ENCODE measurements around the gene PDE12.
A peak's percentile ranks its signal among the peaks of the same experiment; 100 is the strongest.

Gene PDE12

DNA sequence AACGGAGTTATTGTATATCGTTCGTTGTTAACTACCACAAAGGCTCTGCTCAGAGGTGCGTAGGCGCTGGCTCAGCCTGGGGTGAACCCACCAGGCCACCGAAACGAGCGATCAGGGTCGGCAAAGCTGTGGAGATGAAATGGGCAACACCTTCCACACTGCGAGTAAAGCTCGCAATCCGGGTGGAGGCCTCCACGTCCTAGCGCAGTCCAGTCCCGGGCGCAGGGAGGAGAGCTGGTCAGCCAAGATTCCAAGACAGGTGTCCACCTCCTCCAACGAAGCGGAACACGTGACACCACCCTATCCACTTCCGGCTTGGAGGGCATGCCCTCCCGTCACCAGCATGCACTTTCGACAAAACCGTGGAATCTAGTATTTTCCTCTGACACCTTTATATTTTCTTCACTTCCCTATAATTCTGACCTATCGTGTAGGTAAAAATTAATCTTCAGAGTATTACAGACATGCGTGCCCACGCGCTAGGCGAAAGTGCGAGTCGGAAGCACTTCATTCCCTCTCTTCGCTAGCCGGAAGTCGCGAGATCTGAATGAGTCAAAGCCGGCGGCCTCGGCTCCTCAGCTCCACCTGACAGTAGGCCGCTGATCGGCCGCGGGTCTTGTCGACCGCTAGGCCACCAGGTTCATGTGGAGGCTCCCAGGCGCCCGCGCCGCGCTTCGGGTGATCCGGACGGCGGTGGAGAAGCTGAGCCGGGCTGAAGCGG is at the start of gene PDE12:
TSS of gene PDE12 (plus strand) at position 537 of the 721 bp plus-strand sequence. CDS start at position 643, 106 bp downstream.
- DNase-seq (ENCODE audit: low read depth in 2 of 2) = peak; percentile 79

DNA sequence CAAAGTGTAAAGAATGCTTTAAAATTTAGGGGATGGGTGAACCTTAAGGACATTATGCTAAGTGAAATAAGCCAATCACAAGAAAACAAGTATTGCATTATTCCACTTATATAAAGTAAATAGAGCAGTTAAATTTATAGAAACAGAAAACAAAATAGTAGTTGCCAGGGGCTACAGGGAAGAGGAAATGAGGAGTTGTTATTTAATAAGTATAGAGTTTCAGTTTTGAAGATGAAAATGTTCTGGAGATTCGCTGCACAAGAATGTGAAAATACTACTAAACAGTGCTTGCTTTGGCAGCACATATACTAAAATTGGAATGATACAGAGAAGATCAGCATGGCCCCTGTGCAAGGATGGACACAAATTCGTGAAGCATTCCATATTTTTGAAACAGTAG is 43.9 kb upstream of the PDE12 start:
- DNase-seq (ENCODE audit: low read depth in 2 of 2) = no peak

GRCh38 chr3:57518276-57518915 is 37.7 kb upstream of the PDE12 start:
- no peak for DNase-seq (ENCODE audit: low read depth in 2 of 2)

- DNase-seq (ENCODE audit: low read depth in 2 of 2) = no peak
Observed at GRCh38 chr3:57530071-57530608, 25.9 kb upstream of the PDE12 start.

DNA sequence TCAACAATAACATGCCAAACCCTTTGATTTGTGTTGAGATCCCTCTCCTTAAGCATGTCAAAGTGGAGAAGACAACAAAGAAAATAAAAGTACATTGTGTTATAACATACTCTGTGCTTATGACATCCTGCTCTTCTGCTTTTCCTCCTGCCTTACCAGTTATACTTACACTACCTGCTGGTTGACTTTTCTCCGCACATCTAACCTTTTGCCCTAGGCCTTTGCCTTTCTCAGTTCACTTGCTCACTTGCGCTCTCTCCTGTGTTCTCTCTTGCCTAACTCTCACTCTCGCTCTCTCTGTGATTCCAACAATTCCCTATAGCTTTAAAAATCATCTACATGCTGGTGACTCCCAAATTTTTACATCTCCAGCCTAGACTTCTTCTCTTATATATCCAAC is 17.6 kb upstream of the PDE12 start:
- DNase-seq (ENCODE audit: low read depth in 2 of 2) = no peak

DNA sequence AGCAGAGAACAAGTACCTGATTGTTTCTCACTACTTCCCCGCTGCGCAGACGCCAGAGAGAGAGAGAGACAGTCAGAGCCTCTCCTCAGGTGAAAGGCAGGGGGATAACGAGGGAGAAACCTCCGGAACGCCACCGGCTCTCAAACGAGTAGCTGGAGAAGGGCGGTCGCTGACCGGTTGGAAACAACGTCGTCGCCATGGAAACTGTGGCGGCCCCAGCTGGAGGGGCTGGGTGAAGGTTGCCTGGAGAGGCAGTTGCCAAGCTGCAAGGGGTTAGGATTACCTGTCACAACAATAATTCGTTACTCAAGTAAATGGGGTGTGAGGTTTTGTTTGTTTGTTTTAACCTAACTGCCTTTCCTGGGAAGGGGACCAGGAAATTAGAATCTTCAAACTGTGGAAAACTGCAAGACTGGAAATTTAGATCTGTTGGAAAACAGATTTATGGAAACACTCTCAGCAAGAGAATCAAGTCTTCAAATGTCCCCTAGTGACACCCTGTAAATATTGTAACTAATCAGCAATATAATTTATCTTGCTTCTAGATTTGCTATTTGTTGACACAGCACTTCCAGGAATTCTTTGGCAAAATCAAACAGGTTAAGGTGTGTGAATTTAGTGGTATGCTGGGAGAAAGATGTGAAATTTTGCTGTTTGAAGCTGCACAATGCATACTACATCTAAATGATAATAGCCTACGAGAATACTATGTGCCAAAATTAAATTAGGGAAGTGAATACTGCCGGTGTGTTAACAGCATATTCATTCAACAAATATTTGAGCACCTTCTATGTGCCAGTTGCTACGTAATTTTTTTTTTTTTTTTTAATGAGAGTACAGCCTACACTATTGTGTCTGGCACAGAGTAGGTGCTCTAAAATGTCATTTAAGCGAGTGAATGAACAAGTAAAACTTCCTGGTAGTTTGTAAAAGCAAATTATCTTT is 11.6 kb upstream of the PDE12 start, which contains the start of gene DNAH12:
TSS of gene DNAH12 (minus strand) at position 164 of the 945 bp plus-strand sequence. CDS start 1,474 bp downstream, outside the sequence.
- DNase-seq (ENCODE audit: low read depth in 2 of 2) = no peak

- DNase-seq (ENCODE audit: low read depth in 2 of 2) = no peak
Observed at GRCh38 chr3:57545636-57546268, 10.3 kb upstream of the PDE12 start.

DNA sequence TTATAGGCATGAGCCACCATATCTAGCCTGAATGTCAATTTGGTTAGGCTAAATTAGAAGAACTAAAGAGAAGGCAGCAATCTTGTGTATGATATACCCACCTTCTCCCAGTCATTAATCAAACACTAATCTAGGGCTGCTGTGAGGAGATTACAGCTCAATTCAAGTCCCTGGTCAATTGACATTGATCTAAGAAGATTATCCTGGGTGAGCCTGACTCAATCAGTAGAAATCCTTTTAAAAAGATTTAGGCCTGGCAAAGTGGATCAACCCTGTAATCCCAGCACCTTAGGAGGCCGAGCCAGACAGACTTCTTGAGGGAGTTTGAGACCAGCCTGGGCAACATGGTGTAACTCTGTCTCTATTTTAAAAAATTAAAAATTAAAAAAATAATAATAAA is 9.5 kb upstream of the PDE12 start:
- no peak for DNase-seq (ENCODE audit: low read depth in 2 of 2)

- DNase-seq (ENCODE audit: low read depth in 2 of 2) = no peak
Observed at GRCh38 chr3:57555306-57555705, 768 bp upstream of the PDE12 start.

DNA sequence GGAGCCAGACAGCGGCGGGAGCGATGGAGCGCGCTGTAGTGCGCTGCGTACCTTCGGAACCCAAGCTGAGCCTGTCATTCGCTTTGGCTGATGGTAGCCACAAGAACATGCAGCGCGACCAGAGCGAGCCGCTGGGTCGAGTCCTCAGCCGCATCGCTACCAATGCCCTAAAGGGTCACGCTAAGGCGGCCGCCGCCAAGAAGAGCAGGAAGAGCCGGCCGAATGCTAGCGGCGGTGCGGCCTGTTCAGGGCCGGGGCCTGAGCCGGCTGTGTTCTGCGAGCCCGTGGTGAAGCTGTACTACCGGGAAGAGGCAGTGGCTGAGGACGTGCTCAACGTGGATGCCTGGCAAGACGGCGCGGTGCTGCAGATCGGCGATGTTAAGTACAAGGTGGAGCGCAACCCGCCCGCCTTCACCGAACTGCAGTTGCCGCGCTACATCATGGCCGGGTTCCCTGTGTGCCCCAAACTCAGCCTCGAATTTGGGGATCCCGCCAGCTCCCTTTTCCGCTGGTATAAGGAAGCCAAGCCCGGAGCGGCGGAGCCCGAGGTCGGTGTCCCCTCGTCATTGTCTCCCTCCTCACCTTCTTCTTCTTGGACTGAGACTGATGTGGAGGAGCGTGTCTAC is 498 bp downstream of the PDE12 start:
- DNase-seq (ENCODE audit: low read depth in 2 of 2) = peak in 1 of 2 donors; percentile 2

DNA sequence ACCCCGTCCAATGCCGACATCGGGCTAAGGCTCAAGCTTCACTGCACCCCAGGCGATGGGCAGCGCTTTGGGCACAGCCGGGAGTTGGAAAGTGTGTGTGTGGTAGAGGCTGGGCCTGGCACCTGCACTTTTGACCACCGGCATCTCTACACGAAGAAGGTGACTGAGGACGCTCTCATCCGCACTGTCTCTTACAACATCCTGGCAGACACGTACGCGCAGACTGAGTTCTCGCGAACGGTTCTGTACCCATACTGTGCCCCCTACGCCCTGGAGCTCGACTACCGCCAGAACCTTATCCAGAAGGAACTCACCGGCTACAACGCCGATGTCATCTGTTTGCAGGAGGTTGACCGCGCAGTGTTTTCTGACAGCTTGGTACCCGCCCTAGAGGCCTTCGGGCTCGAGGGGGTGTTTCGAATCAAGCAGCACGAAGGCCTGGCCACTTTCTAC is 1.0 kb downstream of the PDE12 start:
- DNase-seq (ENCODE audit: low read depth in 2 of 2) = peak; percentile 20 to 24

DNA sequence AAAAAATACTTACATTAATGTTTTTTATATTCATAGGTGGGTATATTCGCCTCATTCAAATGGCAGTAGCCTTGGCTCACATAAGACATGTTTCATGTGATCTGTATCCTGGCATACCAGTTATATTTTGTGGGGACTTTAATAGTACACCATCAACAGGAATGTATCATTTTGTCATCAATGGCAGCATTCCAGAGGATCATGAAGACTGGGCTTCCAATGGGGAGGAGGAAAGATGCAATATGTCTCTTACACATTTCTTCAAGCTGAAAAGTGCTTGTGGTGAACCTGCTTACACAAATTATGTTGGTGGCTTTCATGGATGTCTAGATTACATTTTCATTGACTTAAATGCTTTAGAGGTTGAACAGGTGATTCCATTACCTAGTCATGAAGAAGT is 3.5 kb downstream of the PDE12 start:
- no peak for DNase-seq (ENCODE audit: low read depth in 2 of 2)

GRCh38 chr3:57569859-57570450 is 13.9 kb downstream of the PDE12 start:
- DNase-seq (ENCODE audit: low read depth in 2 of 2) = no peak

- DNase-seq (ENCODE audit: low read depth in 2 of 2) = no peak
Observed at GRCh38 chr3:57570878-57571277, 14.8 kb downstream of the PDE12 start.

GRCh38 chr3:57572096-57572495 is 16.0 kb downstream of the PDE12 start:
- no peak for DNase-seq (ENCODE audit: low read depth in 2 of 2)

- no peak for DNase-seq (ENCODE audit: low read depth in 2 of 2)
Observed at GRCh38 chr3:57575966-57576626, 20.0 kb downstream of the PDE12 start.

- DNase-seq (ENCODE audit: low read depth in 2 of 2) = no peak
Observed at GRCh38 chr3:57577801-57578200, 21.7 kb downstream of the PDE12 start.

DNA sequence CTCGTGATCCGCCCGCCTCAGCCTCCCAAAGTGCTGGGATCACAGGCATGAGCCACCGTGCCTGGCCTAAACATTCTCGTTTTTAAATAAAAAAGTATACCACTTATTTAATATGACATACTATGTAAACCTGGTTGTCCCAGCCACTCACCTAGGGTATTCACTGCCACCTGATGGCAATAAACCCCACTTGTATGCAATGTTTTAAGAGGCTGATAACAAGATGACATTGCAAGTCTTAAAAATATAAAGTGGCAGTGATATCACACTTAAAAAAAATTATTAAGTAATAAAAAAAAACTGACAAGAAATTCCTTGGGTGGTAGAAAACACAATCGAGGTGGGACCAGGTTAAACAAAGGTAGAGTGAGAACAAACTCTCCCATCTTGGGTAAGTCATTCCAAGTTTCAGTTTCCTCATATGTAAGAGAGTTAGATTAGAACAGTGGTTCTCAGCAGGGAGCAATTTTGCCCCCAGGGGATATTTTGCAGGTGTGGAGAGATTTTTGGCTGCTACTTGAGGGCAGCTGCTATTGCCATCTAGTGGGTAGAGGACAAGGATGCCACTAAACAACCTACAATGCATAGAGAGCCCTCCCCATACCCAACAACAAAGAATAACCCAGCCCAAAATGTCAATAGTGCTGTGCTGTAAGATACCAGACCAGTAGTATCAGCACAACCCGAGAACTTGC is 26.5 kb downstream of the PDE12 start:
- no peak for DNase-seq (ENCODE audit: low read depth in 2 of 2)

DNA sequence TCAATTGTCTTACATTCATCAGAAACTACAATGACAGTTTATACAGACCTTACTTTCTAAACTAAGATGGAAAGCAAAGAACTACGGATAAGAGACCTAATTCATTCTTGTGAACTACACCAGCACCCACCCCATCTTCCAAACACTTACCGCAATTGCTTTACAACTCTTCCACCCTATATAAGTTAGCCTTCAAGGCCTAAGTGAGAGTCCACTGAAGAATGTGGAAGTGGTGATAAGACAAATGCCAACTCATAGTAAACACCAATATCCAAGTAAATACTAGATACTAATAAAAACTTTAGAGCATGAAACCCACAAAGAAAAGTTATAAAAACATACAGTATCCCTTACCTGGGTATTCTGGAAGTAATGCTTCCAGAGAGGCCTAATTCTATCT is 27.5 kb downstream of the PDE12 start:
- no peak for DNase-seq (ENCODE audit: low read depth in 2 of 2)

Measured in stimulated activated CD4-positive, alpha-beta T cell treated with anti-CD3 and anti-CD28 coated beads, Interleukin-15, amount 100 ng/mL, for 48 hours (primary cell).